HG03108 (cell line): ENCODE measurements around the gene CUL4A.

ENCODE experiments used
- ATAC-seq: cut with Tn5 transposase; IDR thresholded peaks from one replicate; pipeline ENCODE4 v1.9.1; 2021; ENCODE audit warnings: moderate library complexity; ENCODE audit not compliant: unreplicated experiment

The CUL4A gene

DNA sequence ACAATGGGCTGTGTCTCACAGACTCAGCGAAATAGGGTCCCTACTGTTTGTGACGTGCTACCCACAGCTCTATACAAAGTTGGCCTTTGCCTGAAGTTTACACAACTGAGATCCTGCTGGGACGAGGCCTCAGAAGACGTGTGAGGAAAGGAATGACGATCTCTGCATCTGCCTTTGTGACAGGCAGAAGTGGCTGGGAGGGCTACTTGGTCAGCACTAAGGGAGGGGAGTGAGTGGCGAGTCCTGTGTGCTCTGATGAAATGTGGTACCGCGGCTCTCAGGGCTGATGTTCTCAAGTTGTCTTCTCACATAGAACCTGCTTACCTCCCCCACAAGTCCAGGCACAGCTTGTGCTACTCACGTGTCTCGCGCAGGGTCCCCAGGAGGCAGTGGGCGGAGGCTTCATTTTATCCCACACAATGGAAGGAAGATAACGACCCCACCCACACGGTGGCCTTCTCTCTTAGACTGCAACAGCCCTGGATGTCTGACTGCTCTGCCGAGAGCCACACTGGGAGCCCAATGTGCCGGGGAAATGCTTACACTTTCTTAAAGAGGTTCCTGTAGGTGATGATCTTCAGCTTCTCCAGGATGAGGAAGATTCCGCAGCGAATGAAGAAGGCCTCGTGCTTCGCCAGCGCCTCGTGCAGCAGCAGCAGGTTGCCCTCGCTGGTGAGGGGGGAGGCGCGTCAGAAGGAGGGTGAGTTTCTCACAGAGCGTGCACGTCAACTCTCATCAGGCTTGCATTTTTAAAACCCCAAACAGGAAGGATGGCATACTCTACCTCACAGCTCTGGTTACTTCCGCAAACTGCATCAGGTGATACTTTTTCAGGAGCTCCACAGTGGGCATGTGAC, 29.8 kb upstream of the CUL4A start:
- no peak for ATAC-seq

DNA sequence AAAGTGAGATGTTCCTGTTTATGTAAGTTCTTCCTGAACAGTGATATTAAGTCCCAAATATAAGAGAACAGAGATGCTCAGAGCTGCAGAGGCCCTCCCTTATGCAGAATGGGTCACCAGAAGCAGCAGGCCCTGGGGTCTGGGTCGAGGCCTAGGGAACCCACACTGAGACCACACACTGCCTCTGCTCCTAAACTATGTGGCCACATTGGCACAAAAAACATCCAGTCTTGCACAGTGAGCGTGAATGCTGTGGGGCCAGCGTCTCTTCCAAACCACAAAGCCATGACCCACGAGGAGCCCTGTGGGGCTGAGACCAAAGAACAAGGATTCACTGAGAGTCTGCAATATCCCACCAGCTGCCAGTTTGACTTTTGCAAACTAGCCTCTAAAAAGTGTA, 27.4 kb upstream of the CUL4A start:
- ATAC-seq, result no peak

DNA sequence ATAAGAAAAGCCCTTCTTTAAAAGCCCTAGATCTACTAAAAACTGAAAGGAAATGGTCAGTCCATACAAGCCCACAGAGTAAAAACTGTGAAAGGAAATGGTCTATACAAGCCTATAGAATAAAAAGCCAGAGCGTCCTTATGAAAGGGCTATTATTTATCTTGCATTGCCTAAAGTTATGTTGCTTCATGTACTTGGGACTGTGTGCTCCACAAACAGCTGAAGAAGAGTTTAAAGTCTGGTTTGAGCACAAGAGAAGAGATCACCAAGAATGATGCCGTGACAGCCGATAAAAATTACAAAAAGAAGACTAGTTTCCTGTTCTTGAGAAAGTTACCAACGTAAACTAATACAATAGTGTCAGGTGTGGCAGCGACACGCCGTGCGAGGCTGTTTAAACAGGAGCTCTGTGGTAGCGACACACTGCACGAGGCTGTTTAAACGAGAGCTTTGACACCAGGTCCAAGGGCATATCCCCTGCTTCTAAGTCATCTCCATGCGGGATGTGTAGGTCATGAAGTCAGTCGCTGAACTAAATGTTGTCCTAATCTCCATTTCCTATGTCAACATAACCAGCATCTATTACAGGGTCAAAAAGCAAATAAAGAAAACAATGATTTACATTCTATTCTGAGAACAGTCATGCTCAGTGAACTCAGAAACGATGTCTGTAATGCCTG, 25.8 kb upstream of the CUL4A start:
- no peak for ATAC-seq

DNA sequence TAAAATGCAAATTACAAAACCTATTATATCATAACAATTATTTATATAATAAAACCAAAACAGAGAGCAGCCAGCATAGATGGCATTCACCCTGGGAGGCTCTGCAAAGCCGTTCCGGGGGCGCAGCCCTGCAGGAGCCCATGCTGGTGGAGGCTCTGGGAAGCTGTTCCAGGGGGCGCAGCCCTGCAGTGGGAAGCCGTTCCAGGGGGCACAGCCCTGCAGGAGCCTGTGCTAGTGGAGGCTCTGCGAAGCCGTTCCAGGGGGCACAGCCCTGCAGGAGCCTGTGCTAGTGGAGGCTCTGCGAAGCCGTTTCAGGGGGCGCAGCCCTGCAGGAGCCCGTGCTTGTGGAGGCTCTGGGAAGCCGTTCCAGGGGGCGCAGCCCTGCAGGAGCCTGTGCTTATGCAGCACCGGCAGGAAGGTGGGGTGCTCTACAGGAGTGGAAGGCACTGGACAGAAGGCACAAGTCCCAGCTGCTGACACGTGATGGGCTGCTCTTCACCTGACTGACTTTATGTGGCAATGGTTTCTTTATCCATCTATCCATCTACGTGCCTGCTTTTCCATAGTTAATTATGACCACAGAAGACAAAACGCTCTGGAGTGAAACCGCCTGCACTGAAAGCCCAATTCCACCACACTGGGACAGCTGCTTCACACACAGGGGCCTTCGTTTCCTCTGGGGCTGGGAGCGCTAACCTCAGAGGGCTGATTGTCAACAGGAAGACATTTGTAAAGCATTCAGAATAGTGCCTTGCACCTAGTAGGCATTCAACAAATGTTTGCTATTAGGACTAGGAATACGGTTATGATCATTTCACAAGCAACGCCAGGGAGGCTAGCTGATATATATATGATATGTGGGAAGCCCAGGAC, 24.6 kb upstream of the CUL4A start:
- no peak for ATAC-seq

- ATAC-seq, result peak; percentile 89
Observed at GRCh38 chr13:113186061-113186900, 23.1 kb upstream of the CUL4A start.

DNA sequence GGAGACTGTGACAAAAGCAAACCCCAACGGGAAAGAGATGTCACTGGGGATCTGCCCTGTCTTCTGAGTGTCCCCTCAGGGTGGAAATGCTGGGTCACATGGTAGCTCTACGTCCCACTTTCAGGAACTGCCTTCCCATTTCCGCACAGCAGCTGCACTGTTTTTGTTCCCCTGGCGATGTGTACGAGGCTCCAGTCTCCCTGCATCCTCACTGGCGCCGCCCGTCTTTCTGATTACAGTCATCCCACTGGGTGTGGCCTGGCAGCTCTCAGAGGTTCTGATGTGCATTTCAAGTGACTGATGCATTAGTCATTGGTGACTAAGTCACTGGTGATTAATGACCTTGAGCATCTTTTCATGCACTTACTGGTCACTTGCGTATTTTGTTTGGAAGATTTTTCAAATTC, 22.1 kb upstream of the CUL4A start:
- ATAC-seq, result no peak

DNA sequence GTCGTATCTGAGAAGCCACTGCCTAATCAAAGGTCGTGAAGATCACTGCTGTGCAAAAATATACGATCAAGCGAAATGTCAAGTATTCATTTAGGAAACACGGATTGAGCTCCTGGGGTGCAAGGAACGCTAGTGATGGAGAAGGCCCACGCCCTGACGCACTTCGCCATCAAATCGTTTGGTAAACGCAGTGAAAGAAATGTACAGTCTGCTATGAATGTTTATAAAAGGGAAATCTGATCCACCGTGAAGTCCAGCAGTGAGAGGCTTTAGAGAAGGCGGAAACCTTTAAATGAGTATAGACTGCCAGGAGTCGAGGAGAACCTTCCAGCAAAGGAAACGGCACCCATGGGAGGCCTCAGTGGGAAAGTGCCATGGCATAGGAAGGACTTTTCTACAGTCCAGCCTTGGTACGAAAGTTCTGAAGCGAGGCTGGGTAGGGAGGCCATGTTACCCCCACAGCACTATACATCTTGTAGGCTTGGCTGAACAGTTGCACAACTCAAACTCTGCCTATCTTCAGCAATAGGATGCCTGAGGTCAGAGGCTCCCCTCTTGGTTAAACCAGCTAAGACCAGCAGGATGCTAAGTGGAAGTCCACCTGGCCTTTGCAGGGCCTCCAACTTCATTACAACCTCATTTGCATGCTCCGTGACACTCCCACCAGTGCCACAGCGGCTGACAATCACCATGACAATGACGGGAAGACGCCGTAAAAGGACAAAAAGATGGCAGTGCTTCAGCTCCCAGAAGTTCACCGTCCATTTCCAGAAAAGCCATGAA, 21.3 kb upstream of the CUL4A start:
- ATAC-seq, result no peak

DNA sequence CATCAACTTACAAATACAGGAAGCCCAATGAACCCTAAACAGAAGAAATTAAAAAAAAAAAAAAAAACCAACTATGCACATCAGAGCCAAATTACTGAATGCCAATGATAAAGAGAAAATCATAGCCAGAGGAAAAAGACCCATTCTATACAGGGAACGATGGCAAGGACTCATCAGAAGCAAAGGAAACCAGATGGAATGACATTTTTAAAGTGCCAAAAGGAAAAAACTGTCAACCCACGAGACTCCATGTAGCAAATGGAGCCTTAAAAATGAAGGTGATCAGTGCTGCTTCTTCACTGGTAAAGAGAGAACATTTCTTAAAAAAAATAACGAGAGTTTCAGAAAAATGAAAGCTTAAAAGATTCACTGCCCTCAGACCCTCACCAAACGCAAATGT, 19.2 kb upstream of the CUL4A start:
- ATAC-seq, result no peak

DNA sequence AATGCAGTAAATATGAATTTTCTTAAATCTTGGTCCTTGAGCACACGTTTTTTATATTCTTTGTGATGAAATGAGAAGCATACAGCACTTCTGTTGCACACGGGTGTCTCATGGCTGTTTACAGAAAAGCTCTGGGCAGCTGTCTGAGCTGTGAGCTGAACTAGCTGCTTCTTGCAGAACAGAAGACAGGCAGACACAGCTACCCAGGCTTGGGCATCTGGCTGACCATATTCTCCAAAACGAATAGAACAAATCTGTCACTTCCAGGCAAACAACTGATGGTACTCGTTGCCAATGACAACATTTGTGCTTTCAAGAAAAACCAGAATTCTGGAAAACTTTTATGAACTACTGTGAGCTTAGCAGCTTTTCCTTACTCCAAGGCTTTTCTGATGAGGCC, 17.1 kb upstream of the CUL4A start:
- no peak for ATAC-seq

GRCh38 chr13:113192902-113193301, 16.5 kb upstream of the CUL4A start:
- no peak for ATAC-seq

DNA sequence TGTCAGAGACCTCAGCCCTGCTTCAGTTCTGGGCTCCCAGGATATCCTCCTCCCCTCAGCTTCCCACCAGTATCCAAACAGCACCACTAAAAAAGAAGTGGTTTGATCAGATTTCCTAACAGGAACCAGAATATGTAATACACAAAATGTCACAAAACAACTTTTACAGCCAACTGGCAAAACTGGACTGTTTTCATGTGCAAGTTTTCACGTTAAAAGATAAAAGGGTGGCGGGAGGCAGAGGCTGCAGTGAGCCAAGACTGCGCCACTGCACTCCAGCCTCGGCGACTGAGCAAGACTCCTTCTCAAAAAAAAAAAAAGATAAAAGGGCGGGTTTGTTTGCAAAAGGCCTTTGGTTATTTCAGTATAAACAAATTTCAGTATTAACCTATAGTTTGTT, 14.1 kb upstream of the CUL4A start:
- no peak for ATAC-seq

DNA sequence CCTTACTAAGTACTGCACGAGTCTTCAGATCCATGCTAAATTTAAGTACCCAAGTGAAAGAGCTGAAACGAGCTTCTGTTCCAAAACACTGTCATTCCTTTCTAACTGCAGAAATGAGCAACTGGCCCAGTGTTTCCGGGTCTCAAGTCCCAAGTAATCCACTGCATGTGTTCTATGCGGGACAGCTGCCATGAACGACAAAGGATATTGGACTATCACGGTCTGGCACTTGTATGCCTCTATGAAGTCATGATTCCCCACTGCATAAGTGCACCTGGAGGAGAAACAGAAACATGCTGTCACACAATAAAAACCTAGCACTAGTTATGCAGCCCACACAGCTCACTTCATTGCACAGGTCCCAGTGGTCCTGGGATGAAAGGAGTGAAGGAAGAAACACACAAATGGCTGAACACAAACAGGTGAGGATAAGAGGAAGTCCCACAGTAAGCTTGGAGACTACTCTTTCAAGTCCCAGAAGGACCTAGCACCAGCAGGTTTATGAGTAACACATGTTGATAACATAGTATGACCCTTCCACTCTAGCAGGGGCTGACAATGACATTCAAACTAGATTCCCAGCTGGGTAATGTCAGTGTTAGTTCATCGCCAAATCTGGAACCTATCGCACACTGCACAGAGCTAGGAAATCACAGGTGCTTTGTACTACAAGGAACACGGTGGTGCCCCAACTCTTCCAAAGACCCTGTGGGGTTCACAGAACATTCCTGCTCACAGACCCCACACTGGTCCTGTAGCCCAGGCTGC, 12.3 kb upstream of the CUL4A start:
- ATAC-seq, result no peak

- no peak for ATAC-seq
Observed at GRCh38 chr13:113201815-113202214, 7.6 kb upstream of the CUL4A start.

DNA sequence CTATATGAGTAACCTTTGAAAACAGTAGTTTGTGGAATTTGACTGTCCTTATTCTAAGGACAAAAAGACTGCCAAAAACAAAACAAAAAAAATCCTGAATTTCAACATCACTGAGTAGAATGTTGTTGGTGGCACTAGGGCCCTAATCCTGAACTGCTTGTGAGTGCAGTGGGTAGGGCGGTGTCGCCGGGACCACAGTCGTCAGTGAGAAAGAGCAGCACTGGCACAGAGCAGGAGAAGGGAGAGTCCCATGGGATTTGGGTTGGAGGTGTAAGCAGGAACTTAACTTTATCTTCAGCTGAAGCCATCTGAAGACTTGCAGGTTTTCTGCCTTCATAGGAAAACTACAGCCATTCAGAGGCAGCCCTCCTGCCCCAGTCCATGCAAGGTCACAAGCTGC, 6.5 kb upstream of the CUL4A start:
- no peak for ATAC-seq

DNA sequence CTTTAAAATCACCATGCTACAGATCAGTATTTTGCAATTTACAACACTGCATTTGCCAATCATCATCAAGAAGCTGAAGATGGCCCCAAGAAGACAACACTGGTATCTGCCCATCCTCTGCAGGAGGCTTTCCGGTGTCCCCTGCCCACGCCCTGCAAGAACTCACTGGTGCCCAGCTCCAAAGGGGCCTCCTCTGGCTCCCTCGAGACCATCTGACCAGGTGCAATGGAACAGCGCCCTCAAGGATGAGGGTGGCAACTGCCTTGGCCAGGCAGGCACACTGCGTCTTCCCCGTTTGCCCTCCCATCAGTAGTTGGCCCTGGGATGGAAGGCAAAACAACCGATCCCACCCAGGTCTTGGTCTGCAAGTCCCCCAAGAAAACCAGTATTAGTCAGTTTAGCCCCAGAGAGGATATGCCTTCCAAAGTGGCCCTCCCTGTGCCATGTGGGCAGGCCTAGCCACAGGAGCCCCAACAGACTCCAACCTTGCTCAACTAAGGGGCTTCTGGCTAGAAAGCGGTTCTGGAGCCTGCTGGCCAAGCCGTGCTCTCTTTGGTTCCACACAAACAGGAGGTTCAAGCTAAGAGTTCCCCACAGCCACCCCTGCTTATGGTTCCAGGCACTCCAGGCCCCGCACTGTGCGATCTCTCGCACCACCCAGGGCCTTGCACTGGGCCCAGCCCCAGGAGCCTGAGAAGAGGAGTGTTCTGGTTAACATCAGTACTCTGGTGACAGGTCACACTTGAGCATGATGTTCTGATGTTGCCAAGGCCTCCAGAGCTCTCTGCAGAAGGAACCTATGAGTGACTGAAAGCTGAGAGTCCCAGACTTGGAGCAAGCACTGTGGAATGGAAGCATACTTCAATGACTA, 5.7 kb upstream of the CUL4A start:
- no peak for ATAC-seq

DNA sequence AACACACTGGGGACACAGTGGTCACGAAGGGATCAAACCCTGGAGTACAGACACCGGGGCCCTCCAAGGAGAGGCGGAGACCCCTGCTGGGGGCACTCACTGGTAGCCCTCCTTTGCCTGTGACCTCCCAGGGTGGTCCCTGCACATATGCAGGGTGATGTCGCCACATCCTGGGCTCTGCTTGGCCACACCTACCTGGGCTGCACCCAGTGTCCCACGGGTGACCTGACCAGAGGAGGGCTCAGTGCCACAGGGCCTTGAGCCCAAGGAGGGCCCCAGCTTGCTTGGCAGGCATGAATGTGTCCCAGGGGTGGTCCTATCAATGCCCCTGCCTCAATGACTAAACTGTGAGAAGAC, 5.1 kb upstream of the CUL4A start:
- ATAC-seq, result no peak

DNA sequence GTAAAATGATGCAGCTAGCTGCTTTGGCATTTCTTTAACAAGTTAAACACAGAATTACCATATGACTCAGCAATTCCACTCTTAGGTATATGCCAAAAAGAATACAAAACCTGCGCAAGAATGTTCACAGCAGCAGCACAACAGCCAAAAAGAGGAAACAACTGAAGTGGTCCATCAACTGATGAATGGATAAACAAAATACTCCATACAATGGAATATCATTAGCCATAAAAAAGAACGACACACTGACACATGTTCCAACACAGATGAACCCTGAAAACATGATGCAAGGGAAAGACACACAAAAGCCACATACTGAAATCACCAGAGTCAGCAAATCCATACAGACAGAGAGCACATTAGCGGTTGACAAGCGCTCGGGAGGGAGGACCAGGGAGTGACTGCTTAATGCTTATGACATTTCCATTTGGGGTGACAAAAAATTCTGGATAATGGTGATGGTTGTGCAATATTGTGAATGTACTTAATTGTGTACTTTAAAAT, 3.9 kb upstream of the CUL4A start:
- ATAC-seq, result no peak

GRCh38 chr13:113207460-113207859, 2.0 kb upstream of the CUL4A start:
- ATAC-seq, result no peak
